H1 (cell line): ENCODE measurements around the gene TGFBI. TPM values are rescaled to one million over a fixed set of nuclear protein-coding genes. Genes with fewer than 3 reads are reported as not detected.

ENCODE experiments used
- CTCF ChIA-PET: fragments of 300-600 bp; sonication (Branson Sonifier 250); formaldehyde crosslinking; loops from one replicate; lab custom pipeline; 2021; ENCODE audit not compliant: partially characterized antibody; lab: Charles Lee
- POLR2A ChIA-PET: fragments of 300-600 bp; sonication (Branson Sonifier 250); formaldehyde crosslinking; loops from one replicate; lab custom pipeline; 2021; ENCODE audit warnings: inconsistent platforms; ENCODE audit not compliant: partially characterized antibody; lab: Charles Lee
- DNase-seq, 2 experiments: peaks; one replicate each; pipeline versions ENCODE4 v3.0.0 to v3.0.0-alpha.2; 2010 to 2022; ENCODE audit warnings: low spot score in 2 of 2, low read depth in 1 of 2, mixed read lengths in 1 of 2
- FAIRE-seq: peaks from 2 replicates; lab custom pipeline; 2011; peaks lifted over from hg19 to GRCh38; lab: Jason Lieb, UNC
- H2AFZ ChIP-seq: 2 replicates; pipeline ENCODE4 v1.8.1; 2012; ENCODE audit warnings: low read length, inconsistent platforms
- H2AK5ac ChIP-seq: 2 replicates; pipeline ENCODE4 v1.6.1; 2013; ENCODE audit warnings: low read depth, low read length
- H2BK120ac ChIP-seq: replicated peaks from 2 replicates; pipeline ENCODE3; 2013; ENCODE audit warnings: low read depth, low read length, inconsistent platforms
- H2BK12ac ChIP-seq: 2 replicates; pipeline ENCODE4 v1.6.1; 2013; ENCODE audit warnings: low read depth, low read length
- H2BK15ac ChIP-seq: 2 replicates; pipeline ENCODE4 v1.6.1; 2013; ENCODE audit warnings: low read length
- H2BK20ac ChIP-seq: 2 replicates; pipeline ENCODE4 v1.6.1; 2013; ENCODE audit warnings: low read length
- H2BK5ac ChIP-seq: 2 replicates; pipeline ENCODE4 v1.6.1; 2013; ENCODE audit warnings: low read depth, low read length
- H3K14ac ChIP-seq: 2 replicates; pipeline ENCODE4 v1.6.1; 2013; ENCODE audit warnings: inconsistent platforms; ENCODE audit not compliant: insufficient read length
- H3K18ac ChIP-seq: 2 replicates; pipeline ENCODE4 v1.6.1; 2013; ENCODE audit warnings: low read length; ENCODE audit errors: extremely low read depth
- H3K23ac ChIP-seq: 2 replicates; pipeline ENCODE4 v1.6.1; 2013; ENCODE audit warnings: inconsistent platforms; ENCODE audit not compliant: insufficient read length
- H3K23me2 ChIP-seq: 2 replicates; pipeline ENCODE4 v1.6.1; 2013; ENCODE audit warnings: low read depth, low read length
- H3K27ac ChIP-seq: 2 replicates; pipeline ENCODE4 v1.6.1; 2011; ENCODE audit warnings: low read depth, low read length, inconsistent platforms
- H3K27me3 ChIP-seq, 4 experiments: replicated peaks in 1 of 4; 1 replicate in 1 of 4; 2 replicates in 3 of 4; pipeline versions ENCODE4 v1.6.1 to v1.8.1; 2011 to 2013; ENCODE audit warnings: low read length in 3 of 4, mild to moderate bottlenecking in 3 of 4, inconsistent platforms in 2 of 4, mixed read lengths in 2 of 4, moderate library complexity in 1 of 4; ENCODE audit not compliant: control insufficient read depth in 3 of 4, insufficient read depth in 3 of 4; ENCODE audit errors: extremely low read depth in 1 of 4
- H3K36me3 ChIP-seq, 4 experiments: 2 replicates each; pipeline versions ENCODE4 v1.6.1 to v1.8.1; 2011 to 2013; ENCODE audit warnings: mild to moderate bottlenecking in 4 of 4, low read length in 3 of 4, moderate library complexity in 2 of 4, control low read depth in 1 of 4, inconsistent platforms in 1 of 4; ENCODE audit not compliant: insufficient read depth in 4 of 4, control insufficient read depth in 2 of 4
- H3K4ac ChIP-seq: replicated peaks from 2 replicates; pipeline ENCODE3; 2013; ENCODE audit warnings: low read length, low read depth, mixed read lengths, inconsistent platforms; ENCODE audit not compliant: insufficient read length
- H3K4me1 ChIP-seq, 4 experiments: replicated peaks in 1 of 4; 1 replicate in 1 of 4; 2 replicates in 3 of 4; pipeline versions ENCODE4 v1.6.1 to v1.8.1; 2011 to 2013; ENCODE audit warnings: low read length in 3 of 4, inconsistent platforms in 2 of 4, mixed read lengths in 1 of 4; ENCODE audit not compliant: insufficient read depth in 4 of 4, control insufficient read depth in 3 of 4
- H3K4me2 ChIP-seq, 2 experiments: 2 replicates each; pipeline versions ENCODE4 v1.6.1 to v1.8.1; 2011 to 2013; ENCODE audit warnings: low read depth in 2 of 2, low read length in 2 of 2, control low read depth in 1 of 2, inconsistent platforms in 1 of 2, mild to moderate bottlenecking in 1 of 2; ENCODE audit not compliant: insufficient read depth in 1 of 2
- H3K4me3 ChIP-seq, 4 experiments: fragments of 200-600, 300-600 bp in 1 of 4; sonication (generic), shearing (Covaris generic), sonication (Bioruptor Twin) in 1 of 4; 2 replicates each; pipeline versions ENCODE4 v1.5.1 to v1.8.1; 2011 to 2016; ENCODE audit warnings: low read length in 4 of 4, low read depth in 3 of 4, control low read depth in 2 of 4, inconsistent platforms in 2 of 4, mild to moderate bottlenecking in 2 of 4, mixed read lengths in 1 of 4, moderate library complexity in 1 of 4; ENCODE audit not compliant: insufficient read depth in 2 of 4; ENCODE audit errors: extremely low read depth in 1 of 4
- H3K56ac ChIP-seq: replicated peaks from 2 replicates; pipeline ENCODE3; 2013; ENCODE audit warnings: low read depth, mild to moderate bottlenecking, mixed read lengths, low read length, inconsistent platforms; ENCODE audit not compliant: insufficient read length
- H3K79me1 ChIP-seq: 2 replicates; pipeline ENCODE4 v1.6.1; 2013; ENCODE audit warnings: low read depth, low read length, control low read depth
- H3K79me2 ChIP-seq, 2 experiments: 2 replicates each; pipeline versions ENCODE4 v1.6.1 to v1.8.1; 2012 to 2013; ENCODE audit warnings: low read length in 2 of 2, mild to moderate bottlenecking in 2 of 2, inconsistent platforms in 1 of 2; ENCODE audit not compliant: insufficient read depth in 2 of 2, control insufficient read depth in 1 of 2
- H3K9ac ChIP-seq, 4 experiments: replicated peaks in 1 of 4; 1 replicate in 1 of 4; 2 replicates in 3 of 4; pipeline versions ENCODE4 v1.6.1 to v1.8.1; 2011 to 2013; ENCODE audit warnings: low read depth in 3 of 4, low read length in 3 of 4, control low read depth in 2 of 4, mild to moderate bottlenecking in 2 of 4, moderate library complexity in 2 of 4, inconsistent platforms in 1 of 4; ENCODE audit errors: extremely low read depth in 1 of 4
- H3K9me3 ChIP-seq, 2 experiments: 2 replicates each; pipeline versions ENCODE4 v1.6.1 to v1.8.1; 2012 to 2013; ENCODE audit warnings: mild to moderate bottlenecking in 2 of 2, moderate library complexity in 2 of 2, control low read depth in 1 of 2, inconsistent platforms in 1 of 2, low read depth in 1 of 2, low read length in 1 of 2, mixed read lengths in 1 of 2; ENCODE audit not compliant: insufficient read depth in 2 of 2
- H4K20me1 ChIP-seq, 2 experiments: replicated peaks in 1 of 2; 2 replicates each; pipeline versions ENCODE3 to v1.8.1; 2011 to 2013; ENCODE audit warnings: inconsistent platforms in 2 of 2, low read length in 2 of 2, mild to moderate bottlenecking in 1 of 2; ENCODE audit not compliant: insufficient read depth in 2 of 2, control insufficient read depth in 1 of 2
- H4K5ac ChIP-seq: 2 replicates; pipeline ENCODE4 v1.6.1; 2013; ENCODE audit warnings: low read length, low read depth, mixed read lengths, inconsistent platforms; ENCODE audit not compliant: insufficient read length
- H4K8ac ChIP-seq: 2 replicates; pipeline ENCODE4 v1.8.0; 2013; ENCODE audit warnings: mild to moderate bottlenecking, moderate library complexity, low read length, inconsistent platforms; ENCODE audit not compliant: insufficient read depth; ENCODE audit errors: extremely low read depth
- H4K91ac ChIP-seq: replicated peaks from 2 replicates; pipeline ENCODE3; 2013; ENCODE audit warnings: low read length, mixed read lengths, inconsistent platforms; ENCODE audit not compliant: insufficient read length
- CTBP2 ChIP-seq: IDR thresholded peaks from 2 replicates; pipeline ENCODE4 v1.7.0; 2011; ENCODE audit warnings: borderline replicate concordance, mild to moderate bottlenecking, moderate library complexity, mixed read lengths, low read length; ENCODE audit not compliant: insufficient read depth, insufficient read length
- RAD21 ChIP-seq, 2 experiments: IDR thresholded peaks in 1 of 2; conservative IDR thresholded peaks in 1 of 2; 2 replicates each; pipeline ENCODE4 v1.6.1; 2011; ENCODE audit warnings: low read depth in 2 of 2, low read length in 2 of 2, improper control_type of control experiment in 1 of 2, inconsistent platforms in 1 of 2, mild to moderate bottlenecking in 1 of 2, moderate library complexity in 1 of 2
- SP4 ChIP-seq: IDR thresholded peaks from 2 replicates; pipeline ENCODE4 v1.6.1; 2012; ENCODE audit warnings: low read length, inconsistent platforms
- WGBS, 2 experiments: shearing (Covaris generic) in 1 of 2; methylation state at CpG; one replicate each; pipeline versions ENCODE4 v1.1.6 to v1.1.7; 2013 to 2015; ENCODE audit warnings: low lambda C conversion rate in 2 of 2, mixed read lengths in 2 of 2, inconsistent platforms in 1 of 2, low coverage in 1 of 2, missing lambda C conversion rate in 1 of 2; ENCODE audit not compliant: insufficient replicate concordance in 2 of 2, insufficient coverage in 1 of 2, insufficient read length in 1 of 2; ENCODE audit errors: extremely low coverage in 1 of 2, missing lambda C conversion rate in 1 of 2; 5-methylcytosine and 5-hydroxymethylcytosine counted together
- polyA plus RNA-seq, 7 experiments: library from polyadenylated mRNA; depleted of rRNA in 3 of 7; stranded (reverse) in 5 of 7; unstranded in 2 of 7; fragments of >200 nt in 5 of 7; fragments of 200-250 nt in 2 of 7; gene quantifications; 1 replicate in 5 of 7; 2 replicates in 1 of 7; 4 replicates in 1 of 7; pipeline versions ENCODE4 v1.2.1 to v1.2.3, GENCODE V29; 2011 to 2013; ENCODE audit warnings: missing spikeins in 2 of 7, mixed read lengths in 2 of 7
- total RNA-seq: library from RNA; stranded (reverse); fragmentation: NEBNext Ultra II Directional; extraction: Animal tissue kit (Norgen Biotek cat#: 25700); gene quantifications from 2 replicates; pipeline ENCODE4 v1.2.1, GENCODE V29; 2021

The TGFBI gene
- total and polyA plus RNA-seq, 2 of the 8 experiments (the other 6 are each of a cell fraction or from before 2014, with no cell fraction given) = 6.0 to 8.5 TPM

GRCh38 chr5:135989686-135990085, 39.1 kb upstream of the TGFBI start:
- Histone ChIP-seq H3K23ac (no peak overlapping the region), H3K56ac (no peak overlapping the region), H3K9ac (no peak overlapping the region), H2BK20ac (no peak overlapping the region), H3K36me3 (no peaks in the 10 kb centered on the region), H4K8ac (no peak overlapping the region), H2AK5ac (no peak overlapping the region), H3K4me2 (no peak overlapping the region), H3K4me3 (no peak overlapping the region), H3K9me3 (no peaks in the 10 kb centered on the region), H3K18ac (no peak overlapping the region), H2BK12ac (no peak overlapping the region), H2BK15ac (no peak overlapping the region), H3K79me2 (no peaks in the 10 kb centered on the region), H2BK5ac (no peak overlapping the region), H3K27ac (no peak overlapping the region), H3K27me3 (no peaks in the 10 kb centered on the region), H3K14ac (no peak overlapping the region), H4K5ac (no peak overlapping the region), H3K4me1 (no peaks in the 10 kb centered on the region), H3K23me2 (no peaks in the 10 kb centered on the region), H4K20me1 (no peaks in the 10 kb centered on the region), H4K91ac (no peak overlapping the region), H2AFZ (no peak overlapping the region), H3K4ac (no peak overlapping the region), H2BK120ac (no peak overlapping the region), H3K79me1 (no peaks in the 10 kb centered on the region)
- WGBS, 2 experiments = 79% methylated on average over 7 of the region's 7 CpGs; no CpG with 5 or more reads in 1 of the 2 experiments
- TF ChIP-seq RAD21 (IDR thresholded peaks at IDR 0.05 in 1 of 2, conservative IDR thresholded peaks at IDR 0.05 in 1 of 2; ENCODE audit: low read depth in 2 of 2, low read length in 2 of 2) (peak in 1 of 2 experiments; percentile 24; a peak in 2 of 4 replicates), SP4 (no peak), CTBP2 (no peak)
- DNase-seq (no peak), FAIRE-seq (no peak)
- ChIA-PET CTCF (interaction anchor here (0.8 to 4.3 kb wide), 6 partner anchors 9 to 89 kb away, joined by 3 to 30 read pairs (median 4); no protein-coding TSS in a partner anchor), POLR2A (no interaction called here)
